Measurements from ENCODE around the gene DTNB. TPM values are rescaled to one million over a fixed set of nuclear protein-coding genes. Genes with fewer than 3 reads are reported as not detected.

Gene DTNB
- total RNA-seq, 4 donors from 2014 or later: 2.2 to 7.8 (median 3.9) TPM

DNA sequence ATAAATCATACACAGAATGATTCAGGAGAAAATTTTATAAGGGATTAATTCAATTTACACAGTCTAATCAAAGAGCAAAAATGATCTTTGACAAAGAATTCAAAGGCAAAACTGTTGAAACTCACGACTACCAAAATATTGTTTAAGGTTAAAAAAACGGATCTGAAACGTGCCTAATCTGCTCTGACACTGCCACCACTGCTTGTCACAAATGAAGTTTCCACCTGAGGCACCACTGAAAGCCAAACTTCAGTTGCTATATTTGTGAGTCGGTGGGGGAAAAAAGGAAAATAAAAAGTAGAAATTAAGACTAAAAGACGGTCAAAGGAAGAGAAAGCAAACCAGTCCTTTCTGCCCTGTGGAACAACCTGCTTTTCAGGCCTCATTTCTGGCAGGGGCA lies 191.0 kb downstream of the DTNB start:
- Histone ChIP-seq H3K4me1 (peaks cover 0 to 7% (median 2%) of the 10 kb centered on the region in 4 donors), H3K27me3 (no peaks in the 10 kb centered on the region), H3K9me3 (no peaks in the 10 kb centered on the region), H3K36me3 (no peaks in the 10 kb centered on the region), H3K27ac (peak overlapping the region in 1 of 4 donors; percentile 17), H3K4me3 (no peak overlapping the region)
- no peak for TF ChIP-seq EP300 (IDR thresholded peaks at IDR 0.05; ENCODE audit: low read depth)
- TF ChIP-seq, protein P1, sequence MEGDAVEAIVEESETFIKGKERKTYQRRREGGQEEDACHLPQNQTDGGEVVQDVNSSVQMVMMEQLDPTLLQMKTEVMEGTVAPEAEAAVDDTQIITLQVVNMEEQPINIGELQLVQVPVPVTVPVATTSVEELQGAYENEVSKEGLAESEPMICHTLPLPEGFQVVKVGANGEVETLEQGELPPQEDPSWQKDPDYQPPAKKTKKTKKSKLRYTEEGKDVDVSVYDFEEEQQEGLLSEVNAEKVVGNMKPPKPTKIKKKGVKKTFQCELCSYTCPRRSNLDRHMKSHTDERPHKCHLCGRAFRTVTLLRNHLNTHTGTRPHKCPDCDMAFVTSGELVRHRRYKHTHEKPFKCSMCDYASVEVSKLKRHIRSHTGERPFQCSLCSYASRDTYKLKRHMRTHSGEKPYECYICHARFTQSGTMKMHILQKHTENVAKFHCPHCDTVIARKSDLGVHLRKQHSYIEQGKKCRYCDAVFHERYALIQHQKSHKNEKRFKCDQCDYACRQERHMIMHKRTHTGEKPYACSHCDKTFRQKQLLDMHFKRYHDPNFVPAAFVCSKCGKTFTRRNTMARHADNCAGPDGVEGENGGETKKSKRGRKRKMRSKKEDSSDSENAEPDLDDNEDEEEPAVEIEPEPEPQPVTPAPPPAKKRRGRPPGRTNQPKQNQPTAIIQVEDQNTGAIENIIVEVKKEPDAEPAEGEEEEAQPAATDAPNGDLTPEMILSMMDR (IDR thresholded peaks at IDR 0.05): no peak
- TF ChIP-seq POLR2A (IDR thresholded peaks at IDR 0.05): no peak
- TF ChIP-seq POLR2AphosphoS5 (IDR thresholded peaks at IDR 0.05): no peak
- in situ Hi-C loops (cut with MboI; ENCODE audit: low pct_ligation_motif_present in 1 of 4, low pct_unique_long_range_greater_than_20kb in 1 of 4, low sequenced_read_pairs in 3 of 4) (no loop called here), intact Hi-C loops (cut with DNase I; ENCODE audit: low total_unique reads) (no loop called here)
- no peak for DNase-seq
- WGBS, 2 donors (ENCODE audit: low coverage in 1 of 2): 66 to 76% methylated on average over 5 of the region's 5 CpGs

DNA sequence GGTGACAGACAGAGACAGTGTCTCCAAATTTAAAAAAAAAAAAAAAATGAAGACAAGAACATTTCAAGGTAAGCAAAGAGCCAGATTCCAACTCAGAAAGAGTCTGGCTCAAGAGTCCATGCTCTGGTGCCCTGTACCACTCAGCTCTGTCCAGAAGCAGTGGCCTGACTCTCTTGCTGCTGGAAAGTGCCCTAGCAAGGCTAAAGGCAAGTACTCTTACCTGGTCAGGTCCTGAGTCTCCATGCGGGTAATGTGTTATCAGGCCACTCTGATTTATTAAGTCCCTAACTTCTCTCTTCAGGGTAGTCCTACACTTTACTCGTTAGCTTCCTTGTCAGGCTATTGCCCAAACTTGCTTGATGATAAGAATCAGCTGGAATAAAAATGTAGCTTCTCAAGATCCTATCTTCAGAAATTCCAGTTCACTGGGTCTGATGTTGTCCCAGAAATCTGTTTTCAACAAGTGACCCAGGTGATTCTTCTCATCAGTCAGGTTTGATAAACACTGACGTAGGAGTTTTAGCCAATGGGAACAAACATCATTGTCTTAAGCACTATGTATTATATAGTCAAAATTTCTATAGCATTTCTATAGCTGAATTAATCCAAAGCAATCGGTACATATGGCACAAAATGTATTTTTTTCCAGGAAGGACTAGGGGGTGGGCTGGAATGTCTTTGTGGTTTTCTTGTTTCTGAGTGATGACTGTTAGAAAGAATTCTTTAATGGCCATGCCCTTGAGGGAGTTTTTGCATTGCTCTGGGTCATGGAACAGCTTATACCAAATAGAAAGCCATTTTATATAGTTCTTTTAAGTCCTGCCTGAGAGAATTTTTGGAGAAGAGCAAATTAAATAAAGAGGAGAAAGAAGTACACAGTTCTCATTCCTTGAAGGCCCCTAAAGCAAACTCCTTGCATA lies 191.7 kb downstream of the DTNB start:
- no peak for TF ChIP-seq EP300 (IDR thresholded peaks at IDR 0.05; ENCODE audit: low read depth)
- TF ChIP-seq POLR2A (IDR thresholded peaks at IDR 0.05): no peak
- TF ChIP-seq POLR2AphosphoS5 (IDR thresholded peaks at IDR 0.05): no peak
- TF ChIP-seq, protein P1 (IDR thresholded peaks at IDR 0.05): no peak
- Histone ChIP-seq H3K27ac (no peak overlapping the region), H3K36me3 (no peaks in the 10 kb centered on the region), H3K27me3 (no peaks in the 10 kb centered on the region), H3K4me1 (peaks cover 0 to 7% (median 2%) of the 10 kb centered on the region in 4 donors), H3K9me3 (no peaks in the 10 kb centered on the region), H3K4me3 (no peak overlapping the region)
- WGBS, 2 donors (ENCODE audit: low coverage in 1 of 2): 85 to 86% methylated on average over 3 to 4 of the region's 4 CpGs
- in situ Hi-C loops (cut with MboI; ENCODE audit: low pct_ligation_motif_present in 1 of 4, low pct_unique_long_range_greater_than_20kb in 1 of 4, low sequenced_read_pairs in 3 of 4): no loop called here
- intact Hi-C loops (cut with DNase I; ENCODE audit: low total_unique reads): no loop called here
- no peak for DNase-seq

DNA sequence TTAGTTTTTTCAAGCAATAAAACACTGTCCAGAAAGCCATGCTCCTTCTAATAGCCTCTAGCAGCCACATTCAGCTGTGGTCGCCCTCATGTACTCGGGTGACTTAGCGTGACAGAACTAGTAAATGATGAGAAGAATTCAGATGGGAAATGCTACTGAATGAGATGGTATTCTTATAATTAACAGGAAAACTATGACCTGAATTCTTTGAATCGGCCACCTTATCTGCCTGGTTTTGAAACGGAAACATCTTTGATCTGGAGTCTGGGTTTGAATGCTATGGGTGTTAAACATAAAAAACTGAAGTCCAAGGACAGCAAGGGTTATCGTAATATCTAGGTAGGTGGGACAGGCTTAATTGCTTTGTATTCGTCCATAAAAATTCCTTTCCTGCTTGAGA lies 192.8 kb downstream of the DTNB start:
- Histone ChIP-seq H3K4me1 (peaks cover 0 to 7% (median 2%) of the 10 kb centered on the region in 4 donors), H3K4me3 (no peak overlapping the region), H3K9me3 (peaks cover 2 to 6% of the 10 kb centered on the region in 2 donors), H3K27ac (no peak overlapping the region), H3K27me3 (no peaks in the 10 kb centered on the region), H3K36me3 (no peaks in the 10 kb centered on the region)
- intact Hi-C loops (cut with DNase I; ENCODE audit: low total_unique reads): no loop called here
- WGBS, 2 donors (ENCODE audit: low coverage in 1 of 2): 64 to 68% methylated on average over 7 of the region's 7 CpGs
- TF ChIP-seq, protein P1 (IDR thresholded peaks at IDR 0.05): no peak
- no peak for TF ChIP-seq POLR2A (IDR thresholded peaks at IDR 0.05)
- no peak for TF ChIP-seq POLR2AphosphoS5 (IDR thresholded peaks at IDR 0.05)
- TF ChIP-seq EP300 (IDR thresholded peaks at IDR 0.05; ENCODE audit: low read depth): no peak
- DNase-seq: no peak
- in situ Hi-C loops (cut with MboI; ENCODE audit: low pct_ligation_motif_present in 1 of 4, low pct_unique_long_range_greater_than_20kb in 1 of 4, low sequenced_read_pairs in 3 of 4): no loop called here

DNA sequence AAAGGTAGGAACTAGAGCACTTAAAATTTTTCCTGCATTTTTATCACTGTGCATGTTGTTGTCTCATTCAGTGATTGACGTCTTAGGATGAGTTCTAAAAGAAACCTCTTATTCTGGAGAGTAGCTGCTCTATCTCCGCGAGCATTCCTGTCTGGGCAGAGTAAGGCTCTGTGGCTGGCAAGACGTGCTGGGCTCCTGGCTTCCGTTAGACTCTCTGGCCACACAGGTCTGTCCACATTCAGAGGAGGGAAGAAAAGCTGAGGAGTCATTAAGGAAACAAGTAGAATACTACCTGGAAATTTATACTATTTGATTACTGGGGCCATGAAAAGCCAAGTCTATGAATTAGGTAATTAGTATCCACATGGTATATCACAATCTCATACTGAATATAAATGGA lies 193.6 kb downstream of the DTNB start:
- Histone ChIP-seq H3K27ac (no peak overlapping the region), H3K27me3 (no peaks in the 10 kb centered on the region), H3K36me3 (no peaks in the 10 kb centered on the region), H3K4me1 (peaks cover 0 to 7% (median 2%) of the 10 kb centered on the region in 4 donors), H3K9me3 (peaks cover 5 to 10% of the 10 kb centered on the region in 2 donors), H3K4me3 (no peak overlapping the region)
- WGBS, 2 donors (ENCODE audit: low coverage in 1 of 2): 92 to 97% methylated on average over 4 to 5 of the region's 5 CpGs
- DNase-seq: no peak
- TF ChIP-seq EP300 (IDR thresholded peaks at IDR 0.05; ENCODE audit: low read depth): no peak
- TF ChIP-seq, protein P1 (IDR thresholded peaks at IDR 0.05): no peak
- no peak for TF ChIP-seq POLR2AphosphoS5 (IDR thresholded peaks at IDR 0.05)
- no peak for TF ChIP-seq POLR2A (IDR thresholded peaks at IDR 0.05)
- in situ Hi-C loops (cut with MboI; ENCODE audit: low pct_ligation_motif_present in 1 of 4, low pct_unique_long_range_greater_than_20kb in 1 of 4, low sequenced_read_pairs in 3 of 4): no loop called here
- intact Hi-C loops (cut with DNase I; ENCODE audit: low total_unique reads): no loop called here
